IPS DF 4.7 (cell line): Measurements from ENCODE around the gene LSMEM2.
"Not testable (repeated sequence)": the region's sequence is repeated elsewhere in the genome, so short reads cannot be mapped to it uniquely, and the experiment has no call there.

Experiments used
- DNase-seq: peaks from one replicate; pipeline ENCODE4 v3.0.0-alpha.2; 2013; ENCODE audit warnings: low spot score; ENCODE audit errors: extremely low read depth

Gene LSMEM2

DNA sequence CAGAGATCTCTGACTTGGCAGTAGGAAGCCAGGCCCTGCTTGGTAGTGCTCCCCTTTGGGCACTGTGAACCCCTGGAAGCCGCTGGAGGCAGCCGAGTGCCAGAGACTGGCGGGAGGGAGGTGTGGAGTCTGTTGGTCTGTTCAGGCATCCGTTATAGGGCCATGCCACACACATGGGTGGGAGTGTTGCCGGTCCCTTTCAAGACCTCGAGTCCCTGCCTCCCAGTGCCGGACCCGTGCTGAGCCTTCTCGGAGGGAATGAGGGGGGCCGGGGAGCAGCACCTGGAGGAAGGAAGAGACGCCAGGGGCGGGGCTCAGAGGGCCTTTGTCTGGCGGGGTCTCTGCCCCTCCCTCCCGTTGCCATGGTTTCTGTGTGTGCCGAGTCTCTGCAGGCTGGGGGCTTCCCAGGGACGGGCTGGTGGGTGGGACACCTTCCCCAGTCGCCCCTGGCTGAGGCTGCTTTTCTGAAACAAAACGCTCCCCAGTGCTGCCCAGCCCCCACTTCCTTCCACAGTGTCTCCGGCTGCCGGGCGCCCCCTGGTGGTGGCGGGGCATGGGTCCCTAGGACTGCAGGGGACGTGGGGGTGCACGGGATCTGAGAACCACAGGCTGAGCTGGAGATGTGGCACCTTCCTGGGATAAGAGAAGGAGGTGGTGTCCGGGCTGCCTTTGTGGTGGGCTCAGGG is 32.9 kb upstream of the LSMEM2 start:
- no peak for DNase-seq

DNA sequence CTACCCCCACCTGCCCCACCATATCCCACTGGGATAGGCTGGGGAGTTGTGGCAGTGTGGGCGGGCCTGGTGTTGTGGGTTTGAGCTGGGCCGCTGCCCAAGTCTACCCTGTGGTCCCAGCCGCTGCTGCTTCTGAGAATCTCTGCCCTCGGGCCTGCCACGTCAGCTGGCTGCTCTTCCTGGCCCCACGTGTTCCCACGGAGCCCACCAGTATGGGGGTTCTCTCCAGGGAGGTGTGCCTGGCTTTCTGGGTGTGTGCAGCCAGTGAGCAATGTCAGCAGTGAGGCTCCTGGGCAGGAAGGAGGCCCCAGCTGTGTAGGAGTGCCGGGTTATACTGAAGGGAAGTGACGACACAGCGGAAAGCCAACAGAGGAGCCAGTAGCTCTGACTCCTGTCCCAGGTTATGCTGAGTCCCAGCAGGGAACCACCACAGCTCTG is 32.4 kb upstream of the LSMEM2 start:
- DNase-seq, result no peak

DNA sequence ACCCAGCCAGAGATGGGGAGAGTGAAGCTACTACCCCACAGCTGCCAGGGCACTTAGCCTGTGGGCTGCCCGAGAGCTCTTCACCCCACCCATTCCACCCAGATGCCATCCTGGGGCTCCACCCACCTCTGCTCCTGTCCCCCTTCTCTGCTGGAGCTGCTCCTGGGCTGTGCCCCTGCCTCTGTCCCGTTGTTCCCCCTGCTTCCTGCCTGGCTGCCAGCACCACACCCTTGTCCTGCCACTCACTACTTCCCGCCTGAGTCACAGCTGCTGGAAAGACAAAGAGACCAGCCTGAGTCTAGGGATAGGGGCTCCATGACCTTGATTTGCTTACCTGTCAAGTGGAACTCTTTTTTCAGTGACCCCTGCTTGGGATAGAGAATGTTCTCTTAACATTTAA is 30.5 kb upstream of the LSMEM2 start:
- DNase-seq, result no peak

DNA sequence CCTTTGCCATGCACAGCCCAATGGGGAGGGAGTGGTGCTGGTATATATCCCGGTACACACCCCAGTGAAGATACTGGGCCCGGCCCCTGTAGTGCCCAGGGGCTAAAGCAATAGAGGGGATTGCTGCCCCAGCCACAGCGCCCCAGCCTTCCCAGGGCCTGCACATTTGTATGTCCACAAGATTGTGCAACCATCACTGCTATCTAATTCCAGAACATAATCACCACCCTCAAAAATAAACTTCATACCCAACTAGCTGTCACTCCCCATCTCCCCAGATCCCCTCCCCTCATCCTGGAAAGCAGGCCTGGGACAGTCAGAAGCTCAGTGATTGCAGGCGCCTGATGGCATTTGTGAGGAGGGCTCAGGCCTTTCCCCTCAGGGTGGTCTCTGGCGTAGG is 29.4 kb upstream of the LSMEM2 start:
- DNase-seq, result no peak

GRCh38 chr3:50250514-50250913 is 28.4 kb upstream of the LSMEM2 start:
- no peak for DNase-seq

DNA sequence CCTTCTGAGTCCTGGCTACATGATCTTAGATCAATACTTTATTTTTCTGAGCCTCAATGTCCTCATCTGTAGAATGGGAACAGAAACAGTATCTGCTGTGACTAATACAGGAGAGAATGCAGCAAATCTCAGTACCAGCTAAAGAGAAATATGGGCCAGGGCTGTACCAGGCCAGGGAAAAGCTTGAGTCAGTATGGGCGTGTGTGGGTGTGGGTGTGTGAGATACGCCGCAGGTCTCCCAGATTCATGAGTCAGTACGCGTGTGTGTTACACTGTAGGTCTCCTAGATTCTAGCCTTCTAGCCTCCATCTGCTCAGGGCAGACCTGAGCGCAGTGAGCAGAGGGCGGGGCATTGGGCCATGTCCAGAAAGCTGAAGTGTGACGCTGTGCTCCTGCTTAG is 27.7 kb upstream of the LSMEM2 start:
- DNase-seq, result no peak

DNA sequence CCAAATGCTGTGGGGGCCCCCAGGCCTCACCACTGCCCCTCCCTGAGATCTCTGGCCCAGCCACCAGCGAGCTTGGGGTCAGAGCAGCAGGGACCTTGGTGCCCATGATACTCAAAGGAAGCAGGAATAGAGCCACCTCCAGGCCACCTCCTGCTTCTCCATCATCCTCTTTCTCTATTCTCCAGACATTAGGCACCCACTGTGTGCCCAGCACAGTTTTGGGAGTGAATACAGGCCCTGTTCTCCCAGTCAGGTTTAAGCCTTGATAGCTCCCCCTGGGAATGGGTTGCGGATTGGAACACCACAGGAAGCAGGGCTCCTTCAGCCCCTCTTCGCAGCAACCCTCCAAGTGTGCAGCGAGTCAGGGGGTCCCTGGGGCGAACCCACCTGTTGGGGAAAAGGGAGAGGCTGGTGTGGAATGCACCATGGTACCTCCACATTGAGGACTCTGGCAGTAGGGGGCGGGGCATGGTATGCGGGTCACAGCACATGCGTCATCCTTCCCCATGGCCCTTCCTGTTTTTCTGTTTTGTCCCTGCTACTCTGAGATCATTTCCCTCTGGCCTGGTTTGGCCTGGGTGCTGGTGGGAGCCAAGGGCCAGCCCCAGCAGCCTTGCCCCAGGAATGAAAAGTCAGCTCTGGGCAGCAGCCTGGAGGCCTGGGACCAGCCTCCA is 24.2 kb upstream of the LSMEM2 start:
- DNase-seq, result no peak

DNA sequence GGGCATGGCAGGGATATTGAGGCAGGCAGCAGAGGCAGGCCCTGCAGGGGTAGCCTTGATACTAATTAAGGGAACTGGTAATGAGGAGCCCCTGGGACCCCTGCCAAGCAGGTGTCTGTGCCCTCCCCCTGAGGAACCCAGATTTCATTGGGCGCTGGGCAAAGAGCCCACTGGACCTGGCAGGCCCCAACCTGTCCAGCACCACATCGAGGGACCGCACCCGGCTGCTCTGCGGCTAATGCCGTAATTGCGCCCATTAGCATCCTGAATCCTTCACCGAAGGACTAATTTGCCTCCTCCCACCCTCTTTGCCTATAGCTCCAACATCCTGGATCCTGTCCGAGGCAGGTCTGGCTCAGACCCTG is 23.7 kb upstream of the LSMEM2 start:
- DNase-seq, result no peak

GRCh38 chr3:50256978-50257890 is 21.7 kb upstream of the LSMEM2 start:
- DNase-seq, result no peak

DNA sequence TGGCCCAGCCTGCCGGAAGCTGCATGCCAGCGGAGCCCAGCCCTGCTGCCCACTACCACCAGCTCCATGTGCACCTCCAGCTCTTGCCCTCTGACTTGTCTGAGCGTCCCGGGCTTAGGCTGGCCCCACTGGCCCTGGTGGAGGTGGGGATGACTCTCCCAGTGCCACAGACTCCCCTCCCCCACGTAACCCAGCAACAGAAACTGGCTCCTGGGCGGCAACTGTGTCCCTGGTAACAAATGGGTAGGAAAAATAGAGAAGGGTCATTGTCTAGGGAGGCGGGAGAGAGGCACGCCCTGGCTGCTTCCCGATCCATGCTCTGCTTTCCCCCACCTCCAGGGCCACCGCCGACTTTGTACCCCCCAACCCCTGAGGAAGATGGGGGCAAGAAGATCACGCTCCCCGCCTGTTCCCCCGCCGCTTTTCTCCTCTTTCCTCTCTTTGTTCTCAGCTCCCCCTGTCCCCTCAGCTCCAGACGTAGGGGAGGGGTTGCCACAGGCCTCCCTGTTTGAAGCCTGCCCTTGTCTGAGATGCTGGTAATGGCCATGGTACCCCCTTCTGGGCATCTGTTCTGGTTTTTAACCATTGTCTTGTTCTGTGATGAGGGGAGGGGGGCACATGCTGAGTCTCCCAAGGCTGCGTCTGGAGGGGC is 20.7 kb upstream of the LSMEM2 start:
- DNase-seq, result no peak

DNA sequence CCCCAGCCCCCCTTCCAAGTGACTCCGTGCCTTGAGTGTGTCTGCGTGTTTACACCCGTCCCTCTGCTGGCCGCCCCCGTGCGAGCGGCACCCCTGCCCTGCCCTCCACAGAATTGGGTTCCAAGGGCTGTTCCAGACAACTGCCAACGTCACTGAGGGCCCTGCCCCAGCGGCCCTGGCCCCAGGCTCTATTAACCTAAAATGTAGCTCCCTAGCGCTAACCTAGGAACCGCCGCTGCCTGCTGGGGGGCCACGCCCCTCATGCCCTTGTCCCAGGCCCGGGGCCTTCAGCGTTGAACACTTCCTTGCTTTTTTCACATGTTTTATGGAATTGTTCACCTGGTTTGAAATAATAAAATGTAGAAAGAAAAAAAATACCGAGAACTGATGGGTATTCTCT is 19.9 kb upstream of the LSMEM2 start:
- no peak for DNase-seq

- DNase-seq, result no peak
Measured at GRCh38 chr3:50259432-50260026, 19.4 kb upstream of the LSMEM2 start.

- DNase-seq, result no peak
Measured at GRCh38 chr3:50260027-50260941, 18.6 kb upstream of the LSMEM2 start.

DNA sequence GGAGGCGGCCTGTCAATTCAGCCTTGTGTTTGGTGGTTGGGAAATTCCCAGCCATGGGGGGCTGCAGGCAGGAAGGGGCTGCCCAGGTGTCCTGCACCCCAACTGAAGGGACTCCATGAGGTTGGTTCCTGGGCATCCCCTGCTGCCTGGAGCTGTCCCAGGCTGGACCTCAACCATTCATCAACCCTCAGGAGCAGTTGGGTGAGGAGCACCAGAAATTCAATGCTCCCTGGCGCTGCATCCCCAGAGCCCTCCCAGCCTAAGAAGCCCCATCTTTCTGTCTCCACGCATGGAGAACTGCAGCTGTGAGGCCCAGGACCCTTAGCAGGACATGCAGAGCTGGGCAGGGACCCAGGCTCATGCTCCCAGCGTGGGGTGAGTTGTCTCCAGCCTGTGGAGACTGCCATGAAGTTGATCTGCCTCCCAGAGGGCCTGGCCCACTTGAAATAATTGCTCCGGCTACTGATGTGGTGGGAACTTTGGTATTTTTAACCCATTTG is 17.9 kb upstream of the LSMEM2 start:
- no peak for DNase-seq

DNA sequence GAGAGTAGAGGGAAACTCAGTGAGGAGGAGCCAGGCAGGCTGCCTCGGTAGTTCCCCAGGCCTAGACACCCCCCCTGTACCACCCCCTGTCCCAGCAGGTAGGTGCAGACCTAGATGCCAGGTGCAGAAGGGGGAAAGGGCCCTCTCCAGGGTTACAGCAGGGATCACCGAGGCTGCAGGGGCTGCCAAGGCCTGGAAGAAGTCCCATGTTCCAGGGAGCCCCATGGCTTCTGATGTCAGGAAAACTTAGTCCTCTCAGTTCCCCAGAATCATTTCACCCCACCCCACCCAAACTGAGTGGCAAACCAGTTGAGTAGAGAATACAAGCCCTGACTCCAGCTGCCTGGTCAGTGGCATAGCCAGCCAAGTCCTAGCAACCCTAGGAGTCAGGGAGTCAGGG is 17.4 kb upstream of the LSMEM2 start:
- DNase-seq, result no peak

- DNase-seq, result not testable (repeated sequence)
Measured at GRCh38 chr3:50262200-50262599, 16.7 kb upstream of the LSMEM2 start.

DNA sequence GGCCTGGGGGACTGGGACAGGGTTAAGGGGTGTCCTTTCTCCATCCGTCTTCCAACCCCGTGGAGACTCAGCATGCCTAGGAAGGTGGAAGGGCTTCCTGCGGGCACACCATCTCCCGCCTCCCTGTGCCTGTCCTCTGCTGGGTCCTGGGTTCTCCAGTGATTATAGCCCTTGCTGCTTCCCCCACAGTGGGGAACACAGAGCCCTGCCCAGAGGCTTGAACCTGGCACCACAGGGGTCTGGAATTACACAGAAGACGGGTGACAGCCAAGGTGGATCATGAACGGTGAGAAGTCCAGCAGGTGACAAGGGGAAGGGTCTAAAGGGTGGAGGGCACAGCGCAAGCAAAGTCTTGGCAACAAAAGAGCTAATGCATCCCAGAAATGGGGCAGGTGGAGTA is 16.1 kb upstream of the LSMEM2 start:
- DNase-seq, result no peak

- no peak for DNase-seq
Measured at GRCh38 chr3:50263478-50264382, 15.2 kb upstream of the LSMEM2 start.

DNA sequence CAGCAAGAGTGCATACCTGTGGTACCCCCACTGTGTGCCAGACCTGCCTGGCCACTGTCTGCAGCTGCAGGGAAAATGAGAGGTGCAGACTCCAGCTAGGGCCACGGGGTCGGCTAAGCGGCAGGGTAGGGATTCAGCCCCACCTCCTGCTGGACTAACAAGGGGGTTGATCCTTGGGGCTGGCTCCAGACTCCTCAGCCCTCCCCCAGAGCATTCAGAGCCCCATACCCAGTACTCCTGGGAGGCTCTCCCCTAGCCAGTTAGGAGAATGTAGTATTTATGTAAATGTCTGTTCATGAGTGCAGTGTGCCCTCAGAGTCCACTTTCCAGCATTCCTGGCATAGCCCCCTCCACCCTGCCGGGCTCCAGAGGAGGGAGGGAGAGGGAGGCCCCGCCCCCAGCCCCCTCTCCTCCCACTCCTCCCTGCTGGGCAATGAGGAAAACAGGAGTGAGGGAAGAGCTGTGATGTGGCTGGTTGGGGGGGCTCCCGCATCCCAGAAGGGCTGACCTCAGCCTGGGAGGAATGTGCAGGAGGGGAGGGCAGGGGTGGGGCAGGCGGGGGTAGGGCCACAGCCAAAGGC is 14.4 kb upstream of the LSMEM2 start:
- no peak for DNase-seq
